A549 (cell line): ENCODE data around the gene NRXN2.

Experiments used
- CEBPB ChIP-seq, 2 experiments: fragments of >200 bp in 1 of 2; sonication (Bioruptor Twin) in 1 of 2; formaldehyde crosslinking in 1 of 2; IDR thresholded peaks; 2 replicates each; pipeline ENCODE4 v1.6.1; 2012 to 2016
- HMGXB4 ChIP-seq: fragments of 250-450 bp; sonication (Bioruptor Pico); IDR thresholded peaks from 2 replicates; pipeline ENCODE4 v1.5.0; 2021; ENCODE audit warnings: mild to moderate bottlenecking, moderate library complexity, borderline replicate concordance
- JUN ChIP-seq, 2 experiments: fragments of >200 bp; sonication (Bioruptor Twin); formaldehyde crosslinking; IDR thresholded peaks; 2 replicates in 1 of 2; 3 replicates in 1 of 2; pipeline ENCODE4 v1.6.1; 2016 to 2017
- KDM1A ChIP-seq: fragments of 200-600 bp; sonication (generic); IDR thresholded peaks from 2 replicates; pipeline ENCODE4 v1.6.1; 2016; ENCODE audit warnings: low read depth, mild to moderate bottlenecking
- POLR2A ChIP-seq: IDR thresholded peaks from 2 replicates; pipeline ENCODE4 v1.6.1; 2012; ENCODE audit warnings: mild to moderate bottlenecking, low read length
- RAD21 ChIP-seq, 2 experiments: fragments of >200 bp in 1 of 2; sonication (Bioruptor Twin) in 1 of 2; formaldehyde crosslinking in 1 of 2; IDR thresholded peaks in 1 of 2; conservative IDR thresholded peaks in 1 of 2; 2 replicates in 1 of 2; 3 replicates in 1 of 2; pipeline ENCODE4 v1.6.1; 2012 to 2018; ENCODE audit warnings: inconsistent platforms in 1 of 2
- USF2 ChIP-seq: fragments of 450-650 bp; IDR thresholded peaks from 2 replicates; pipeline ENCODE4 v1.6.1; 2014; ENCODE audit warnings: antibody characterized with exemption
- ZFP36 ChIP-seq: fragments of 450-650 bp; IDR thresholded peaks from 2 replicates; pipeline ENCODE4 v1.6.1; 2014; ENCODE audit warnings: borderline replicate concordance; ENCODE audit not compliant: partially characterized antibody
- TF ChIP-seq, protein P1 (sequence below): fragments of >200 bp; sonication (Bioruptor Twin); formaldehyde crosslinking; IDR thresholded peaks from 3 replicates; pipeline ENCODE4 v1.5.1; 2016

DNA sequence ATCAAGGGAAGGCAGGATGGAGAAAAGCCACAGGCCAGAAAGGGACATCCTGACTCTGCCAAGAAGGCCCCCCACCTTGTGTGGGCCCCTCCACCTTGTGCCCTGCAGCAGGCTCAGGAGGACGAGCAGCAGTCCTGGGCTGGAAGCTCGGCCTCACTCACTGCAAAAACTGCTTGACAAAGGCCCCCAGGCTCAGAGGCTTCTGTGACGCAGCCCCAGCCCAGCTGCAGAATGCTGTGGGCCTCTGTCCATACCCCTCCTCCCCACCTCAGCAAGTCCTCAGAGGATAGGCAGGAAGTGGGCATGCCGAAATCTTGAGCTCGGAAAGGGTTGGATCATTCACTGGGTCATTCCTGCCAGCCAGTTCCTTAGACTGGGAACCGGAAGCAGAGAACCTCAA lies 61.9 kb downstream of the NRXN2 start:
- TF ChIP-seq CEBPB (IDR thresholded peaks at IDR 0.05), result no peak
- TF ChIP-seq, protein P1, sequence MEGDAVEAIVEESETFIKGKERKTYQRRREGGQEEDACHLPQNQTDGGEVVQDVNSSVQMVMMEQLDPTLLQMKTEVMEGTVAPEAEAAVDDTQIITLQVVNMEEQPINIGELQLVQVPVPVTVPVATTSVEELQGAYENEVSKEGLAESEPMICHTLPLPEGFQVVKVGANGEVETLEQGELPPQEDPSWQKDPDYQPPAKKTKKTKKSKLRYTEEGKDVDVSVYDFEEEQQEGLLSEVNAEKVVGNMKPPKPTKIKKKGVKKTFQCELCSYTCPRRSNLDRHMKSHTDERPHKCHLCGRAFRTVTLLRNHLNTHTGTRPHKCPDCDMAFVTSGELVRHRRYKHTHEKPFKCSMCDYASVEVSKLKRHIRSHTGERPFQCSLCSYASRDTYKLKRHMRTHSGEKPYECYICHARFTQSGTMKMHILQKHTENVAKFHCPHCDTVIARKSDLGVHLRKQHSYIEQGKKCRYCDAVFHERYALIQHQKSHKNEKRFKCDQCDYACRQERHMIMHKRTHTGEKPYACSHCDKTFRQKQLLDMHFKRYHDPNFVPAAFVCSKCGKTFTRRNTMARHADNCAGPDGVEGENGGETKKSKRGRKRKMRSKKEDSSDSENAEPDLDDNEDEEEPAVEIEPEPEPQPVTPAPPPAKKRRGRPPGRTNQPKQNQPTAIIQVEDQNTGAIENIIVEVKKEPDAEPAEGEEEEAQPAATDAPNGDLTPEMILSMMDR, result no peak
- no peak for TF ChIP-seq RAD21 (conservative IDR thresholded peaks at IDR 0.05 in 1 of 2, IDR thresholded peaks at IDR 0.05 in 1 of 2)
- TF ChIP-seq POLR2A, result no peak
- TF ChIP-seq JUN (IDR thresholded peaks at IDR 0.05), result no peak
- TF ChIP-seq KDM1A, result no peak
- no peak for TF ChIP-seq ZFP36
- TF ChIP-seq USF2, result no peak
- TF ChIP-seq HMGXB4 (CRISPR knock-in tag), result no peak
